Measurements from ENCODE around the gene PPP2R5C.

GRCh38 chr14:101717663-101718490 lies 43.6 kb upstream of the PPP2R5C start:
- TF ChIP-seq, protein P1, sequence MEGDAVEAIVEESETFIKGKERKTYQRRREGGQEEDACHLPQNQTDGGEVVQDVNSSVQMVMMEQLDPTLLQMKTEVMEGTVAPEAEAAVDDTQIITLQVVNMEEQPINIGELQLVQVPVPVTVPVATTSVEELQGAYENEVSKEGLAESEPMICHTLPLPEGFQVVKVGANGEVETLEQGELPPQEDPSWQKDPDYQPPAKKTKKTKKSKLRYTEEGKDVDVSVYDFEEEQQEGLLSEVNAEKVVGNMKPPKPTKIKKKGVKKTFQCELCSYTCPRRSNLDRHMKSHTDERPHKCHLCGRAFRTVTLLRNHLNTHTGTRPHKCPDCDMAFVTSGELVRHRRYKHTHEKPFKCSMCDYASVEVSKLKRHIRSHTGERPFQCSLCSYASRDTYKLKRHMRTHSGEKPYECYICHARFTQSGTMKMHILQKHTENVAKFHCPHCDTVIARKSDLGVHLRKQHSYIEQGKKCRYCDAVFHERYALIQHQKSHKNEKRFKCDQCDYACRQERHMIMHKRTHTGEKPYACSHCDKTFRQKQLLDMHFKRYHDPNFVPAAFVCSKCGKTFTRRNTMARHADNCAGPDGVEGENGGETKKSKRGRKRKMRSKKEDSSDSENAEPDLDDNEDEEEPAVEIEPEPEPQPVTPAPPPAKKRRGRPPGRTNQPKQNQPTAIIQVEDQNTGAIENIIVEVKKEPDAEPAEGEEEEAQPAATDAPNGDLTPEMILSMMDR (IDR thresholded peaks at IDR 0.05), result no peak
- TF ChIP-seq POLR2A (IDR thresholded peaks at IDR 0.05), result no peak

Data from testis (tissue), 2 donors.